ENCODE results near the gene GNAI3.

GRCh38 chr1:109508001-109508872 is 40.2 kb upstream of the GNAI3 start:
- no peak for TF ChIP-seq ZFP37 (tag by site-specific recombination; IDR thresholded peaks at IDR 0.05)
- TF ChIP-seq, protein P1, sequence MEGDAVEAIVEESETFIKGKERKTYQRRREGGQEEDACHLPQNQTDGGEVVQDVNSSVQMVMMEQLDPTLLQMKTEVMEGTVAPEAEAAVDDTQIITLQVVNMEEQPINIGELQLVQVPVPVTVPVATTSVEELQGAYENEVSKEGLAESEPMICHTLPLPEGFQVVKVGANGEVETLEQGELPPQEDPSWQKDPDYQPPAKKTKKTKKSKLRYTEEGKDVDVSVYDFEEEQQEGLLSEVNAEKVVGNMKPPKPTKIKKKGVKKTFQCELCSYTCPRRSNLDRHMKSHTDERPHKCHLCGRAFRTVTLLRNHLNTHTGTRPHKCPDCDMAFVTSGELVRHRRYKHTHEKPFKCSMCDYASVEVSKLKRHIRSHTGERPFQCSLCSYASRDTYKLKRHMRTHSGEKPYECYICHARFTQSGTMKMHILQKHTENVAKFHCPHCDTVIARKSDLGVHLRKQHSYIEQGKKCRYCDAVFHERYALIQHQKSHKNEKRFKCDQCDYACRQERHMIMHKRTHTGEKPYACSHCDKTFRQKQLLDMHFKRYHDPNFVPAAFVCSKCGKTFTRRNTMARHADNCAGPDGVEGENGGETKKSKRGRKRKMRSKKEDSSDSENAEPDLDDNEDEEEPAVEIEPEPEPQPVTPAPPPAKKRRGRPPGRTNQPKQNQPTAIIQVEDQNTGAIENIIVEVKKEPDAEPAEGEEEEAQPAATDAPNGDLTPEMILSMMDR (tag by site-specific recombination; IDR thresholded peaks at IDR 0.05), result no peak
